UCSD-AML1 (cell line): ENCODE measurements around the gene IPO4.

Source experiments
- DNase-seq: peaks from one replicate; lab custom pipeline; 2025; ENCODE audit not compliant: unreplicated experiment; lab: John Stamatoyannopoulos, UW

The IPO4 gene

GRCh38 chr14:24195186-24196070 is 6.8 kb upstream of the IPO4 start, which contains the start of gene TM9SF1:
TM9SF1 (minus strand) TSS chr14:24195441; CDS start chr14:24195019, 422 bp downstream.
- peak; percentile 86 for DNase-seq

DNA sequence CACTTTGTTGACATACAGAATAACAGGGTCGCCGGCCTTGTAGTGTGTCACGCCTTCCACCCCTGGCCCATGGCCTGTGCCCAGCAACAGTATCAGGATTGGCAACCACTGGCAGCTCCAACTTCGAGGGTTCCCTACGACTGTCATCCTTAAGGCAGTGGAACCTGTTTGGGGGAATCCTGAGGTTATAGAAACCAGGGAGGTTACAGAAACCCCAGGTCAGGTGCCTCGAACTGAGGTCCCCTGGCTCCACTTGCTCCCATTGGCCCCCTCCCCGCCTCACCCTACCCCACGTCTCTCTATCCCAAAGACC is 6.2 kb upstream of the IPO4 start:
- no peak for DNase-seq

- DNase-seq = no peak
These were observed 5.7 kb upstream of the IPO4 start for GRCh38 chr14:24194186-24194872.

DNA sequence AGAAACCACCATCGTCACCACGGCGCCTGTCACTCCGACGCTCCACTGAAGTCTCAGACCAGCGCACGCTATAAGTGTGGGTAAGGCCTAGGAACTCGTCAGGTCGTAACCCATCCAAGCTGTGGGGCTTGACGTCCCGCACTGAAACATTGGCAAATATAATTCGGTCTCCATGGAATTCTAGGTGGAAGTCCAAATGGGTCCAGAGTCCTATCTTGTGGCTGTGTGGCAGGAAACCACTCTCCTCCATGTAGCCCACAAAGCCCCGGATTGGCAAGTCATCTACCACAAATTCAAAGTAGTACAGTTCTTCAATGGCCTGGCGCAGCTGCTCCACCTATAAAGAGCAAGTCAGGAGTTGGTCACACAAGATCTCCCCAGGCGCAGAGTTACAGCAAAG is 4.3 kb upstream of the IPO4 start:
- no peak for DNase-seq

GRCh38 chr14:24190416-24190815 is 1.8 kb upstream of the IPO4 start:
- DNase-seq = no peak

DNA sequence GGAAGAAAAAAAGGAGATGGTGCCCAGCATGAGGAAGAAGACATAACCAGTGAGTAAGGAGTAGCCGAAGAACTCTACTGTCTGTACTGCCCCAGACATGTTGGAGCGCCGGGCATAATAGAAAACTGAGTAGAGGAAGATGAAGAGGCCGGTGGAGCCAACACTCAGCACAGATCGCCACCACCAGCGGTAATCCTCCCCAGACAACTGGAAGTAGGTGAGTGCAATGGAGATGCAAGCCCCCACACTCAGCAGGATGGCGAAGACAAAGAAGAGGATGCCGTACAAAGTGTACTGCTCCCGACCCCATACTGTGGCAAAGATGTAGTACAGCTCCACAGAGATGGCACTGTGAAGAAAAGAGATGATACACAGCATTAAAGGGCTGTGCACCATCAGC is 844 bp upstream of the IPO4 start:
- no peak for DNase-seq

DNA sequence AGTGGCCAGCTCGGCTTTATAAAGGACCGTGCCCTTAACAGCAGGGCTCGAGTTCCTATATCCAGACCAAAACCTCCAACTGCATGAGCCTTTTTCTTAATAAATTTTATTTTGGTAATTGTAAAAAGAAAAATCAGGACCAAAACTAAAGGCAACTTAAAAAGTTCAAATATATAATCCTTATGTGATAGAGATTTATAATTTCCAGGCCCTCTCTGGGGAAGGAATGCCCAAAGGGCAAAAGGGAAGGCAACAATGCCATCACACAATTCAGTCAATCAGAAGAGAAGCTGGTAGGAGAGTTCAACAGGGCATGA is 401 bp upstream of the IPO4 start:
- no peak for DNase-seq

GRCh38 chr14:24187539-24187915 is 1.1 kb downstream of the IPO4 start:
- DNase-seq = no peak

DNA sequence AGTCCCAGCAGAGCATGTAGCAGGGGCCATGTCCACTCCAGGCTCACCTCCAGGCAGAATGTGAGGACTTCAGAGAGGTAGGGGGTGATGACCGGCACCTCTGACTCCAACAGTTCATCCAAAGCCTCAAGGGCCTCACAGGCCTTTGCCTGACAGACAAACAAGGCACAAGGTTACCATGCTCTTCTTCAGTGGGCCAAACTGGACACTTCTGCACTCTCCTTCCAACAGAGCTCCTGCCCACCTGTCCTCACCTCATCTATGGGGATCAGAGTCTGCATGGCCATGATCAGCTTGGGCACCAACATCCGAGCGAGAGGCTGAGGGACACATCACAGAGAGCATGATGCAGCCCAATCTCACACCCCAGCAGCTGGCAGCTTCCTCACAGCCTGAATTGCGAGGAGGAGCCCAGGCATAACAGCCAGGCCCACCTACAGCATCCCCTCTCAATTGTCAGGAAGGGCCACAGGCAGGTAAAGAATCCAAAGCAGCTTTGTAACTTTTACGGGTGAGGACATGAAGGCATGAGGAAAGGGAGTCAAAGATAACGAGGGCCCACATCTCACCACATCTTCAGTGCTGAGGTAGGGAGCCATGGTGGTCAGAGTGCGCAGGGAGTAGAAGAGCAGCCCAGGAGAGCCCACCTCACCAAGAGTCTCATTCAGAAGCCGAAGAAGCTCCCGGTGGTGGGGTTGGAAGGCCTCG is 1.6 kb downstream of the IPO4 start:
- no peak for DNase-seq

- no peak for DNase-seq
These were observed 2.9 kb downstream of the IPO4 start for GRCh38 chr14:24185741-24186140.

DNA sequence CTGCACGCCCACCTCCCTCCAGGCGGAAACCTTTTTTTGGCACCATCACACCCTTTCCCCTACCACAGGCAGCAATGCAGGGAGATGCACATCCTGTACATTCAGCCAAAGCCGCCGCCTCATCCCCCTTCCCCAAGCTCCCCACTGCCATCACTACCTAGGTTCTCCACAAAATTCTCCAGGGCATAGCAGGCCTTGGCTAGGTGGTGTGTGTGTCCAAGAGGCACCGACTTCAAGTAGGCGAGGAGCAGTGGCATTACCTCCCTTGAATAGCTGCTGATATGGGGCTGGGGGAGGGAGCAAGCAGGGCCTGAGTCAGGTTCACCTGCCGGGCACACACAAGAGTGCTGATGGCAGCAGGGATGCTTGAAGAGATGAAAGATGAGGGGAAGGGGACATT is 3.6 kb downstream of the IPO4 start:
- DNase-seq = no peak

GRCh38 chr14:24184104-24184970 is 4.3 kb downstream of the IPO4 start:
- no peak for DNase-seq

- DNase-seq = no peak
These were observed 5.6 kb downstream of the IPO4 start for GRCh38 chr14:24183014-24183481.

- DNase-seq = no peak
These were observed 6.3 kb downstream of the IPO4 start for GRCh38 chr14:24182110-24182882.

DNA sequence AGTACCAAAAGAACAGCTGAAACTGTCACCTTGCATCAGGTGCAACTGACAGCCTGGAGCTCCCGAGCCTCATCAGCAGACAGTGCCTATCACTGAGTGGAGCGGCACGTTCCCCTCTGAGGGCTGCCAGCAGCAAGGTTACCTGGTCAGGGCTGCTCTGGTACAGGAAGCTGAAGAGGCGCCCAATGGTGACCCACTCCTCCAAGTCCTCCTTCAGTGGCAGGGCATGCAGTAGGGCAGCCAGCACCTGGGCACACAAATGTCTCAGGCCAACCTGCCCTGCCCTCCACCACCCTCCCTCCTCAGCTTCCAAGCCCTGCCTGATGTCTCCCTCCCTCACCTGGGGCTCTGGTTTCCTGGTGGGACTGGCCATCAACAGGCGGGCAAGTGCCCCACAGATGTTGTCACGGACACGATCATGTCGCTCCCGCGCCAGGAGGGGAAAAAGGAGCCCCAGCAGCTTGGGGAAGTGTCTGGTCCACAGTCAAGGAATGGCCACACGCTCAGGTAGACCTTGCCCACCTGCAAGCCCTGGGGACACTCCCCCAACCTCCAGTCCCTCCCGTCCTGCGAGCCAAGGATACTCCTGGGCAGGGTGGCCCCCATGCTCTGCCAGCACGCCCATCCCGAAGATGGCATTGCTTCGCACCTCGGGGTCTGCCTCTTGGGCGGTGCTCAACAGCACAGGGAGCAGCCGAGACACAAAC is 7.1 kb downstream of the IPO4 start:
- DNase-seq = no peak

DNA sequence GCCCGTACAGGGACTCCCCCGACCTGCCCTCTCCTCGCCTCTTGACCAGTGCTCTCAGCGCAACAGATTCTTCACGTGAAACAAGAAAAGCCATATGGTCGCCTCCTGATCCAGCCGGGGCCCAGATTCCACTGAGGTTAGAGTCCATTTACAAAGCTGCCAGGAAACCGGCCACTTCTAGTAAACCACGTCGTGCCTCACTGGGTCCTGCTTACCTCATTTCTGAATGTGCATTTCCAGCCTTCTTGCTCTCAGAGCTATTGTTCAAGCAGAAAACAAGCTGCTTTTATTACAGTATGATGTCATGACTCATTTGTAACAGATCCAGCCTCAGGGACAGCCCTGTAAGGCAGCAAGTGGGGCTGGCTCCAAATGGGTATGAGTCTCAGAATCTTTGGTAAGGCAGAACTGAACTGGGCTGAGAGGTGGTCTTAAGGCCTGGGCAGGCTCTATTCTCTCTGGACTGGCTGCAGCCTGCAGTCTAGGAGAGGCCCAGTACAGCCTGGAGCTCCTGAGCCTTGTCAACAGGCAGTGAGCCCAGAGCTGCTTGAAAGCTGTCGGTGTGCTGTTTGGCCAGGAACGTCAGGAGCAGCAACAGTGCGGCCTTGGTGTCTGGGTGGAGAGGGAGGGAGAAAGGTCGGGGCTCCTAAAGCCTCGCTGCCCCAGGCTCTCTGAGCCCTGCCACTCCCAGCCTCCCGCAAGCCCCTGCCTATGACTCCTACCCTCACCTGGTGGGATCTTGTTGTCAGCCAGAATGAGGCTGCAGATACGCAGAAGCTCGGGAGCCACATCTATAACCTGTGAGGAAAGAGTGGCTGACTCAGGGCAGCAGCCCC is 8.4 kb downstream of the IPO4 start:
- DNase-seq = no peak

- no peak for DNase-seq
These were observed 9.2 kb downstream of the IPO4 start for GRCh38 chr14:24179294-24179960.
